Measurements from ENCODE around the gene TMEM184C. TPM values are rescaled to one million over a fixed set of nuclear protein-coding genes. Genes with fewer than 3 reads are reported as not detected.

Gene TMEM184C
- total RNA-seq, 4 donors from 2014 or later = 14.9 to 40.3 (median 25.5) TPM

DNA sequence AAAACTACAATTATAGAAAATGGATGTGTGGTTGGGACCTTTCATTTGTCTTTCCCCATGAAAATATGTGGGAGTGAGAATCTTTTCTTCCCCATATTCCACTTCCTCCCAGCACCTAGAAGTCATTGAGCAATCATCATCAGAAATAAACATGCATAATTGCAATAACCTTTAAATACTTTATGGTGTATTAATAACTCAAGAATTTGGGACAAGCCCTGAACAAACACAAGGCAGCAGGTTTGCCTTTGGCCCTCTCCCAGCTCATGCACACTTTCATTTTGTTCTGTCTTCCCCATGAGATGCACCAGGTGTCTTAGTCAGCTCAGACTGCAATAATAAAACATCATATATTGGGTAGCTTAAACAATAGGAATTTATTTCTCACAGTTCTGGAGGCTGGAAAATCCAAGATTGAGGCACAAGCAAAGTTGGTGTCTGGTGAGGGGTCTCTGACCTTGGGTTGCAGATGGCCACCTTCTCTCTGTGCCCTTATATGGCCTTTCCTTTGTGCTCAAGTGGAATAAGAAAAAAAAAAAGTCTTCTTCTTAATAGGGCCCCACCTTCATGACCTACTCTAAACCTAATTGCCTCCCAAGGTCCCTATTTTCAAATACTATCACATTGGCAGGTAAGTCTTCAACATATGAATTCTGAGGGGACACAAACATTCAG, 34.7 kb upstream of the TMEM184C start:
- Histone ChIP-seq H3K9me3 (no peaks in the 10 kb centered on the region), H3K27me3 (no peaks in the 10 kb centered on the region), H3K36me3 (no peaks in the 10 kb centered on the region), H3K27ac (no peak overlapping the region), H3K4me1 (no peaks in the 10 kb centered on the region), H3K4me3 (no peak overlapping the region)
- intact Hi-C loops (cut with DNase I; ENCODE audit: low total_unique reads) = loop anchor here (10.0 kb wide), 1 partner anchor 68 kb away; no protein-coding TSS in a partner anchor
- in situ Hi-C loops (cut with MboI; ENCODE audit: low pct_ligation_motif_present in 1 of 4, low pct_unique_long_range_greater_than_20kb in 1 of 4, low sequenced_read_pairs in 3 of 4) = loop anchor here (10.0 to 25.0 kb wide), 3 partner anchors 420 to 570 kb away; no protein-coding TSS in a partner anchor
- DNase-seq = no peak
- TF ChIP-seq POLR2A (IDR thresholded peaks at IDR 0.05) (no peak), CTCF (IDR thresholded peaks at IDR 0.05) (no peak), EP300 (IDR thresholded peaks at IDR 0.05; ENCODE audit: low read depth) (no peak), POLR2AphosphoS5 (IDR thresholded peaks at IDR 0.05) (no peak)

DNA sequence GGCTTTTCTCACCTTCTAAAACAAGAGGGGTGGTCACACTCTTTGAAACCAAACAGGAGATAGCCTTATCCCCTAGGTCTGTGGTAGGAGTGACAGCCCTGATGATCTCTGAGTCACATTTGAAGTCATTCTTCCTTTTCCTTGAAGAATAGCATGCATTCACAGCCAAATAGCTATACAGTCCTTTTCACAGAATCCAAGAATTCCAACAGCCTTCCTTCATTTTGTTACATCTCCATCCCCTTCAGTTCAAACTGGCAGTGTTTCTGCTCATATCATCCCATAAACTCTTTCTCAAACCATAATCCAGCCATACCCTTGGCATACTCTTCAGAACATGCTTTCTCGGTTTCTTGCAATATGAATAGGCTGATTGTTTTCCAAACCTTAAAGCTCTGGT, 33.3 kb upstream of the TMEM184C start:
- no peak for DNase-seq

DNA sequence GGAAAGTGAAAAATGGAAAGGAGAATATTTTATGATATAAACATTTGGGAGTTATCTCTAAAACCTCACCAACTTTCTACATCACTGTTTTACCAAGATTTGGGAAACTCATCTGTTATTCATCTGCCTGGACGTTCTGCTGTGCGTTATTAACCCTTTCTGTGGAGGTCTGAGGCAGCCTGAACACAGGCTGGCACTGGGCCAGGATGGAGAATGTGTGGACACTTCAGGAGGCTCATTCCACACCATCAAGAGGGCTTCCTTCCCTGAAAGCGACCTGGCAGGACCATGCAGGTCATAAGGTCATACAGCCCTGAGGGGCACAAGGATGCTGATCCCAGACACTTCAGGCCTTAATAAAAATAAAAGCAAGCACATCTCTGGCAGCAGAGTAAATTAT, 31.2 kb upstream of the TMEM184C start:
- WGBS, 2 donors (ENCODE audit: low coverage in 1 of 2) = 37 to 51% methylated on average over 3 of the region's 3 CpGs
- Histone ChIP-seq H3K36me3 (no peaks in the 10 kb centered on the region), H3K27ac (no peak overlapping the region), H3K4me1 (peaks cover 0 to 6% (median 0%) of the 10 kb centered on the region in 4 donors), H3K9me3 (no peaks in the 10 kb centered on the region), H3K27me3 (no peaks in the 10 kb centered on the region), H3K4me3 (no peak overlapping the region)
- no peak for DNase-seq
- in situ Hi-C loops (cut with MboI; ENCODE audit: low pct_ligation_motif_present in 1 of 4, low pct_unique_long_range_greater_than_20kb in 1 of 4, low sequenced_read_pairs in 3 of 4) (loop anchor here (10.0 to 25.0 kb wide), 3 partner anchors 424 to 574 kb away; no protein-coding TSS in a partner anchor), intact Hi-C loops (cut with DNase I; ENCODE audit: low total_unique reads) (loop anchor here (10.0 kb wide), 1 partner anchor 71 kb away; no protein-coding TSS in a partner anchor)
- TF ChIP-seq CTCF (IDR thresholded peaks at IDR 0.05) = no peak
- TF ChIP-seq POLR2A (IDR thresholded peaks at IDR 0.05) = no peak
- no peak for TF ChIP-seq EP300 (IDR thresholded peaks at IDR 0.05; ENCODE audit: low read depth)
- no peak for TF ChIP-seq POLR2AphosphoS5 (IDR thresholded peaks at IDR 0.05)

More for the DNA sequence above, 33.3 kb upstream of the TMEM184C start:
- H3K36me3 ChIP-seq = no peaks in the 10 kb centered on the region
- no peaks in the 10 kb centered on the region for H3K9me3 ChIP-seq
- 50 to 71% methylated on average over 1 of the region's 1 CpG for WGBS, 2 donors (ENCODE audit: low coverage in 1 of 2)
- TF ChIP-seq POLR2A (IDR thresholded peaks at IDR 0.05) (no peak), POLR2AphosphoS5 (IDR thresholded peaks at IDR 0.05) (no peak), EP300 (IDR thresholded peaks at IDR 0.05; ENCODE audit: low read depth) (no peak), CTCF (IDR thresholded peaks at IDR 0.05) (no peak)
- in situ Hi-C loops (cut with MboI; ENCODE audit: low pct_ligation_motif_present in 1 of 4, low pct_unique_long_range_greater_than_20kb in 1 of 4, low sequenced_read_pairs in 3 of 4) (loop anchor here (10.0 to 25.0 kb wide), 3 partner anchors 422 to 572 kb away; no protein-coding TSS in a partner anchor), intact Hi-C loops (cut with DNase I; ENCODE audit: low total_unique reads) (loop anchor here (10.0 kb wide), 1 partner anchor 69 kb away; no protein-coding TSS in a partner anchor)
- H3K27ac ChIP-seq = no peak overlapping the region
- no peak overlapping the region for H3K4me3 ChIP-seq
- no peaks in the 10 kb centered on the region for H3K4me1 ChIP-seq
- H3K27me3 ChIP-seq = no peaks in the 10 kb centered on the region

DNA sequence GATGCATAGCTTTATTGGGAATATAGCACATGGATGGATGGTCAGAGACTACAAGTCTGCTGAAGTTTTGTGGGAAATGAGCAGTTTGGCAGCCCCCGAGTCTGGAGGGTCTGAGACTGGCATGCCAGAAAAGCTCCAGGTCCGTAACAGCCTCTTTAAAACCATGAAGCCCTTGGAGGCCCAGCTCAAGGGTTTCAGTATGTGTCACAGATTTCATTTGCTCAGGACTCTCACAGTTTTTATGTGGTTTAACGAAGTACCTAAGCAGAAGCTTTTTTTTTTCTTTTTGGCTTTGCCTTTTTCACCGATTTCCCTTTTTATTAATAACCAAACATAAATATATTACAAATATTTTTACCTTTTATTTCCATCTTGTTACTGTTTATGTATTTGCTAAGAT, 30.6 kb upstream of the TMEM184C start:
- no peaks in the 10 kb centered on the region for H3K27me3 ChIP-seq
- in situ Hi-C loops (cut with MboI; ENCODE audit: low pct_ligation_motif_present in 1 of 4, low pct_unique_long_range_greater_than_20kb in 1 of 4, low sequenced_read_pairs in 3 of 4) = loop anchor here (10.0 to 25.0 kb wide), 3 partner anchors 424 to 574 kb away; no protein-coding TSS in a partner anchor
- intact Hi-C loops (cut with DNase I; ENCODE audit: low total_unique reads) = loop anchor here (10.0 kb wide), 1 partner anchor 72 kb away; no protein-coding TSS in a partner anchor

More for the DNA sequence above, 30.6 kb upstream of the TMEM184C start:
- 60 to 69% methylated on average over 1 to 4 of the region's 4 CpGs for WGBS, 2 donors (ENCODE audit: low coverage in 1 of 2)
- Histone ChIP-seq H3K4me1 (peaks cover 0 to 6% (median 0%) of the 10 kb centered on the region in 4 donors), H3K36me3 (no peaks in the 10 kb centered on the region), H3K9me3 (no peaks in the 10 kb centered on the region), H3K27ac (no peak overlapping the region), H3K4me3 (no peak overlapping the region)
- no peak for DNase-seq
- TF ChIP-seq POLR2A (IDR thresholded peaks at IDR 0.05) = no peak
- no peak for TF ChIP-seq POLR2AphosphoS5 (IDR thresholded peaks at IDR 0.05)
- TF ChIP-seq EP300 (IDR thresholded peaks at IDR 0.05; ENCODE audit: low read depth) = no peak
- TF ChIP-seq CTCF (IDR thresholded peaks at IDR 0.05) = no peak

Measured in transverse colon (tissue), 4 donors.